ENCODE measurements around the gene BAHCC1.

- no peak for TF ChIP-seq SUZ12 (IDR thresholded peaks at IDR 0.05; ENCODE audit: extremely low read depth, insufficient read depth, insufficient read length)
- no peak for TF ChIP-seq YY1 (IDR thresholded peaks at IDR 0.05; ENCODE audit: insufficient read depth, insufficient read length)
Observed at GRCh38 chr17:81455387-81455786, 60.1 kb downstream of the BAHCC1 start.

Data from NT2/D1 (cell line).